ENCODE data around the gene RBM12. TPM values are rescaled to one million over a fixed set of nuclear protein-coding genes. Genes with fewer than 3 reads are reported as not detected.
"Not testable (repeated sequence)": the region's sequence is repeated elsewhere in the genome, so short reads cannot be mapped to it uniquely, and the experiment has no call there.

The RBM12 gene
- total RNA-seq, 2 experiments from 2014 or later: 113 to 121 TPM

DNA sequence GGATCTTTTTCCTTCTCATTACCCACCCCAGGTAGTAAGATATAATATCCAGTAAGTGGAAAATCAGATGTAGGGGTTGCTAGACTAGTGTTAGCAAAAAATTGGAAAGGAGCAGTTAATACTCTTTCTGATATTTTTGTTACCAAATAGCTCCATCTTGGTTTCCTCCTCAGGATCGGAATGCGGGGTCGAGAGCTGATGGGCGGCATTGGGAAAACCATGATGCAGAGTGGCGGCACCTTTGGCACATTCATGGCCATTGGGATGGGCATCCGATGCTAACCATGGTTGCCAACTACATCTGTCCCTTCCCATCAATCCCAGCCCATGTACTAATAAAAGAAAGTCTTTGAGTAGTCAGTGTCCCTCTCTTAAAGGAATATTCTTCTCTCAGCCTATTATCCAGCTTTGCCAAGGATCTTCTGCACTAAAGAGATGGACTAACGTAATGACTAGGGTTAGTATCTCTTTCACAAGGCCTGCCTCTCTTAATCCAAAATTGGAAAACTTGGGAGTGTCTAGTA, 36.0 kb upstream of the RBM12 start:
- ChIA-PET CTCF (interaction anchor here (0.5 to 2.0 kb wide), 3 partner anchors 25 to 148 kb away, joined by 3 to 6 read pairs (median 5); no protein-coding TSS in a partner anchor), POLR2A (interaction anchor here (0.6 to 2.3 kb wide), 5 partner anchors 11 to 85 kb away, joined by 3 to 19 read pairs (median 4); partner anchors contain the start of genes RBM39 and SPAG4)

- CTCF ChIA-PET: interaction anchor here (0.6 to 2.0 kb wide), 4 partner anchors 26 to 81 kb away, joined by 3 to 6 read pairs (median 4); partner anchors contain the start of gene RBM39
- POLR2A ChIA-PET: interaction anchor here (1.2 to 2.3 kb wide), 5 partner anchors 36 to 84 kb away, joined by 3 to 19 read pairs (median 8); partner anchors contain the start of genes RBM39 and SPAG4
These were observed 35.4 kb upstream of the RBM12 start for GRCh38 chr20:35699957-35700624.

DNA sequence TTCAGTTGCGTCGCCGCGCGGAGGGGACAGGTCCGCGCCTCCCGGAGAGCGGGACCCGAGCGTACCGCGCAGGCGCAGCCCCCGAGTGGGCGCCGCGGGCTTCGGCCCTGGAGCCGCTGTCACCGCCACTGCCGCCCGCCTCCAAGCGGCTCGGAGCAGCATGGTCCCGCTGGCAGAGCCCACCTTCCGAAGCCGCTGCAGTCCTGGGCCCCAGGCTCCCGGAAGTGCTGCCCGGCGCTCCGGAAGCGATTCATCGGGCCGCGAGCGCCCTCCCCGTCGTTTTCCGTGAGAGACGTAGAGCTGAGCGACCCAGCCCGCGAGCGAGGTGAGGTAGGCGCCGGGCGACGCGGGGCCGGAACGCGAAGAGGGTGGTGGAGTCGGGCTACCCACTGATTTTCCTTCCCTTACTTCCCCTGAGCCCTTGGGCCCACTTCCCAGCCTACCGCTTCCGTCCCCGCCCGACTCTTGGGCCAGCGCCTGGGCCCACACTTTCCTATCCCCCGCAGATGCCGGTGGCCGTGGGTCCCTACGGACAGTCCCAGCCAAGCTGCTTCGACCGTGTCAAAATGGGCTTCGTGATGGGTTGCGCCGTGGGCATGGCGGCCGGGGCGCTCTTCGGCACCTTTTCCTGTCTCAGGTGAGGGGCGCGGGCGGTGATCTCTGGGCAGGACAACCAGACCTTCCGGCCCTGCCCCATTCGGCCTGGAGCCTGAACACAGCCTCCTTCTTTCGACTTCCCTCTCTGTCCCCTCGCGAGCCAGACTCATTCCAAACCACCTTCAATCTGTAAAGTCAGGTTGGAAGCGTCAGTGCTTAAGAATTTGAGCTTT, 34.6 kb upstream of the RBM12 start, which contains the start of the genes NFS1 and ROMO1:
TSS of gene NFS1 (minus strand) at position 226 of the 830 bp plus-strand sequence. CDS start at position 162, 64 bp downstream.
TSS of gene ROMO1 (plus strand) at position 279 of the 830 bp plus-strand sequence. CDS start at position 507, 228 bp downstream.
- ChIA-PET CTCF (interaction anchor here (0.6 to 2.0 kb wide), 4 partner anchors 9 to 80 kb away, joined by 3 to 6 read pairs (median 5); partner anchors contain the start of gene RBM39), POLR2A (interaction anchor here (0.5 to 2.3 kb wide), 6 partner anchors 20 to 84 kb away, joined by 3 to 19 read pairs (median 6); partner anchors contain the start of genes RBM39 and SPAG4)

- ChIA-PET CTCF (interaction anchor here (2.0 kb wide), 1 partner anchor 79 kb away, joined by 6 read pairs; no protein-coding TSS in a partner anchor), POLR2A (interaction anchor here (1.7 to 2.3 kb wide), 2 partner anchors 44 to 79 kb away, joined by 8 to 19 read pairs; partner anchors contain the start of gene RBM39)
These were observed 33.8 kb upstream of the RBM12 start for GRCh38 chr20:35698298-35699126.

DNA sequence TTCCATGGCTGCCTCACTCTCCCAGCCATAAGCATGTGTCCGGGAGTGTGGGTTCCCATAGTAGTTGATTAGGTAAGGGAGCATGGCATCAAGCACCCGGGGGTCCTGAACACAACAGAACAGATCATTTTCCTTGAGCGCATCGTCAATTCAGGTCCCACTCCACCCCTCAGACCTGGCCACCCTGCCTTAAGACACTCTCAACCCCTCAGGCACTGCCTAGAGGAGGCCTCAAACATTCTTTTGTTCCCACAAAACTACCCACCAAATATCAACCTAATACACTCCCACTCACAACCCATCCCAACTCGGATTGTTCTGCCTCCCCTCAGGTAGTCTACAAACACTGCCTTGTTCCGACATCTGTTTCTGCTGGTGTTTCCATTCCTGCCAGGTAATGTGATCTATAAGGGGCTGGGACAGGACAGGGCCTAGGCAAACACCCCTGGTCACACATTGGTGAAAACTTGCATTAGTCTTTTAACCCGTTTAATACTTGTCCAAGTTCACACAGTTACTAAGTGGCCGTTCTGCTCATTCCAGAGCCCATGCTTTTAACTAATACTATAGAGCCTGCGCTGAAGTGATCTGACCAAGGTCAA, 33.1 kb upstream of the RBM12 start:
- POLR2A ChIA-PET: no interaction called here
- CTCF ChIA-PET: interaction anchor here (0.6 to 0.7 kb wide), 2 partner anchors 9 to 234 kb away, joined by 3 to 4 read pairs; no protein-coding TSS in a partner anchor

DNA sequence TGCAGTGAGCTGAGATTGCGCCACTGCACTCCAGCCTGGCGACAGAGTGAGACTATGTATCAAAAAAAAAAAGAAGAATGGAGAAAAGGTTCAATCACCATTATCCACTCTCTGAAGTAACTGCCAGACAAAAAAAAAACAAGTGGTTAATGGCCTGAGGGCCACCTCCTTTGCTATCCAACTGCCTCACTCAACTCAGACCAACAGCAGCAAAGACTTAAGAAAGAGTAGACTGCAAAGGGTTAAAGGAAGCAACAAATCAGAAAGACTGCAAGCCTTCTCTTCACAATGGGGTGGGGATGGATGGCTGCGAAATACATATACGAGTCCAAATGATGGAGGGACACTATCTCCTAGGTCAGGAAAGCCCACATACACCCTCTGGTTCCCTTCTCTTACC, 31.3 kb upstream of the RBM12 start:
- POLR2A ChIA-PET: no interaction called here
- CTCF ChIA-PET: interaction anchor here (1.0 kb wide), 1 partner anchor 232 kb away, joined by 3 read pairs; no protein-coding TSS in a partner anchor

DNA sequence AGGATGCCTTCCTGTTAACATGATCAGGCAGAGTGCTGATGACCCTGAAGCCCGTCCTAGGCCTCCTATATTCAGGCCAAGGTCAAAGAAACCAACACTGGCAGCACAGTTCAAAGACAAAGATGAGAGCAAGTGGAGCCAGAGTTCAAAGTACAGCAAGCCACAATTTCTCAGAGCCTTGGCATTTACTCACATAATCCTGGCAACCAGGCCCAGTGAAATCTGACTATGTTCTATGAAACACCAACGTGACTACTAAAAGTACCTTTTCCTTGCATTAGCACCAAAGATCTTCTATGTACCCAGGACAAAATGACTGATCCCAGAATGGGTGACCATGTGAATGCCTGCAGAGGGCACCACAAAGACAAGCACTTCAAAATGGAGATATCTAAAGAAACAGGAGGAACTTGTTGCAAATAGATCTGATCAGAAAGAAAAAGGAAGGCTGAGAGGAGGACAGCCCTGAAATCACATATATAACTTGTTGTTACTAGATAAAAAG, 30.6 kb upstream of the RBM12 start:
- ChIA-PET CTCF (interaction anchor here (1.0 kb wide), 1 partner anchor 232 kb away, joined by 3 read pairs; no protein-coding TSS in a partner anchor), POLR2A (no interaction called here)

DNA sequence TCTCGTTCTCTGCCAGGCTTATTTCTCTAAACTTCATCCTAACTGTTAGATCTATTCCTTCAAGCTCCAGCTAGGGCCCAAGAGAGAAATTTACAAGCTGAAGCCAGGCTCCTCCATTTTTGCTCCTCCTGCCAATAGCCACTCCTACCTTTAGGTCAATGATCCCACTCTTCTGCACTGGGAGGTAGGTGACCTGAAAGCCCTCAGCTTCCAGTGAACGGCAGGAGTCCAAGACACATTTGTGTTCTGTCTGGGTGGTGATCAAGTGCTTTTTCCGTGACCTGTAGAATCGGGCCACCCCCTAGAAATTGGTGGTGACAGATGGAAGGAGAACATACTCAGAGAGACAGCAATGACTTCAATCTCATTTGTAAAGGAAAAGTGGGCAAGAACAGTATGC, 25.6 kb upstream of the RBM12 start:
- ChIA-PET POLR2A (interaction anchor here (0.6 kb wide), 1 partner anchor 66 kb away, joined by 4 read pairs; no protein-coding TSS in a partner anchor), CTCF (interaction anchor here (0.6 to 1.3 kb wide), 2 partner anchors 16 to 168 kb away, joined by 3 read pairs; no protein-coding TSS in a partner anchor)

DNA sequence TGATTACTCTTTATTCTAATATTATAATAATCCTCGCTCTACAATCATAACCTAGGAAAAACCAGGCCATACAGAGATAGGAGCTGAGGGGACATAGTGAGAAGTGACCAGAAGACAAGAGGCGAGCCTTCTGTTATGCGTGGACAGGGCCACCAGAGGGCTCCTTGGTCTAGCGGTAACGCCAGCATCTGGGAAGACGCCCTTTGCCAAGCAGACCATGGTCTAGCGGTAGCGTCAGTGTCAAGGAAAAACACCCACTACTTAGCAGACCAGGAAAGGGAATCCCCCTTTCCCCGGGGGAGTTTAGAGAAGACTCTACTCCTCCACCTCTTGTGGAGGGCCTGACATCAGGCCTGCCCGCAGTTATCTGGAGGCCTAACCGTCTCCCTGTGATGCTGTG, 22.2 kb upstream of the RBM12 start:
- POLR2A ChIA-PET: not testable (repeated sequence)
- CTCF ChIA-PET: interaction anchor here (0.6 kb wide), 1 partner anchor 11 kb away, joined by 3 read pairs; no protein-coding TSS in a partner anchor

GRCh38 chr20:35685368-35685767, 20.7 kb upstream of the RBM12 start:
- CTCF ChIA-PET: interaction anchor here (0.7 kb wide), 1 partner anchor 340 kb away, joined by 3 read pairs; no protein-coding TSS in a partner anchor
- POLR2A ChIA-PET: not testable (repeated sequence)

DNA sequence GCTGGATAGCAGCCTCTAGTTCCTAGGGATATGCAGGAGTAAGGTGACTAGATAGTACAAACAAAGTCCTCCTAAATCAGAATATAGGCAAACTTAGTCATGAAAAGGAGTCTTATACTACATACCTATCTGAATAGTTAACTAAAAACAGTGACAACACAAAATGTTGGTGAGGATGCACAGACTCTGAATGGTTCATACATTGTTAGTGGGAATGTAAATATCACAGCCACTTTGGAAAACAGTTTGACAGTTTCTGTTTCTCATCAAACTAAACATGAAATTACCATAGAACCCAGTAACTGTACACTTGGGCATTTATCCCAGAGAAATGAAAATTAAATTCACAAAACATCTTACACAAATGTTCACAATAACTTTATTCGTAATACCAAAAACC, 17.3 kb upstream of the RBM12 start:
- ChIA-PET CTCF (no interaction called here), POLR2A (no interaction called here)

- POLR2A ChIA-PET: no interaction called here
- CTCF ChIA-PET: no interaction called here
These were observed 15.9 kb upstream of the RBM12 start for GRCh38 chr20:35680452-35681183.

DNA sequence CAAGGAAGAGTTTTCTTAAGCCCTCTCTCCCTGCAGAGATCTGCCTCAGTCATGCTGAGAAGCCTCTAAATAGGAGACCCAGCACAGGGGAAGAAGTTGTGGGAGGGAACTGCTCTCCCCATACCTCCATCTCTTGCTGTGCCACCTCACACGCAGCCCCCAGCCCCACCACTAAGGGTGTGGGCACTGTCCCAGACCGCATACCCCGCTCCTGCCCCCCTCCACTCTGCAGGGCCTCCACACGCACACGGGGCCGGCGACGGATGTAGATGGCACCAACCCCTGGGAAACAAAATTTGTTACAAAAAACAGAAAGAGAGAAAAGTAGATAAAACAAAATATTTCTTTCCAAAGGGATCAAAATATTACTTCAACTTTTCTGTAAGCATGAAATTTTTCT, 10.2 kb upstream of the RBM12 start:
- ChIA-PET CTCF (interaction anchor here (1.0 to 1.1 kb wide), 3 partner anchors 9 to 204 kb away, joined by 3 read pairs; no protein-coding TSS in a partner anchor), POLR2A (no interaction called here)

DNA sequence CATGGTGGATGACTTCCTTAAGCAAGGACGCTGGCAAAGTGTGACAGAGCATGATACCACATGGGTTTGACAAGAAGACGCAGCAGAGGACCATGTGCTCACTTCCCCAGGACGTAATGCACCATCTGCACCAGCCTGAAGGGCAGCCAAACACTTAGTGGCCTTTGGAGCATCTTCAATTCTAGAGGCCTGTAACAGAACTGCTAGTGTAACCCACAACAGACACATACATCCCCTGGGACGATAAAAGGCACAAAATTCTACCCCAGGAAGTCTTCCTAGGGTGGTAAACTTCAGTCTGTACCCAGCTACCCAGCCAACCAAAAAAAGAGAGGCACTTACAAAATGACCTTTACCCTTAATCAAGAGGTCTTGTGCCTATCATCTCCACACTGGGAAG, 9.2 kb upstream of the RBM12 start:
- ChIA-PET CTCF (interaction anchor here (1.1 kb wide), 1 partner anchor 16 kb away, joined by 3 read pairs; no protein-coding TSS in a partner anchor), POLR2A (no interaction called here)

DNA sequence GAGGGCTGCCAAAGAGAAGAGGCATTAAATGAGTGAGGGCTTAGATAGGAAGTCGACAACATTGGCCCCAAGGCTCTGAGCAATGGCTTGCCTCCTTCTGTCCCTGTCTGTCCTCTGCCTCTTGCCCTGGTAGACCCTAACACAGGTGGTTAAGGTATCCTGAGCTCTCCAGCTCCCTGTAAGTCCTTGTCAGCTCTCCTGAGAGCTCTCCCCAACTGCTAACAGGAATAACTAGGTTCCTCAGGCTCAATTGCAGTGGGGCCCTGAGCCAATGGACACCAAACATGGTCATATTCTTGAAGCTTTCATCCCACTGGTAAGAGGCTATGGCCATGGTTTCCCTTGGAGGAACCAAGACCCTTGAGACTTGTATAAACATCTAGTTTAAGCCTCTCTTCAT, 5.0 kb upstream of the RBM12 start:
- ChIA-PET POLR2A (no interaction called here), CTCF (interaction anchor here (1.4 kb wide), 1 partner anchor 30 kb away, joined by 3 read pairs; the partner anchor contains the start of genes NFS1 and ROMO1)

GRCh38 chr20:35669221-35669620, 4.5 kb upstream of the RBM12 start:
- POLR2A ChIA-PET: no interaction called here
- CTCF ChIA-PET: interaction anchor here (1.4 kb wide), 1 partner anchor 30 kb away, joined by 3 read pairs; the partner anchor contains the start of genes NFS1 and ROMO1

GRCh38 chr20:35665949-35666288, 1.2 kb upstream of the RBM12 start:
- CTCF ChIA-PET: interaction anchor here (0.7 to 1.0 kb wide), 3 partner anchors 9 to 66 kb away, joined by 3 to 4 read pairs (median 3); no protein-coding TSS in a partner anchor
- POLR2A ChIA-PET: interaction anchor here (0.7 kb wide), 1 partner anchor 161 kb away, joined by 14 read pairs; no protein-coding TSS in a partner anchor
